HepG2 (cell line): Measurements from ENCODE around the gene ADGRD1. TPM values are rescaled to one million over a fixed set of nuclear protein-coding genes. Genes with fewer than 3 reads are reported as not detected.

ENCODE experiments used
- ATAC-seq: fragments of 200-7000 bp; cut with Tn5 transposase; 3 replicates; pipeline ENCODE4 v1.9.1; 2020; ENCODE audit warnings: mild to moderate bottlenecking, moderate library complexity
- BruUV-seq: library from RNA; stranded (reverse); fragments of 400-500 nt; replicated peaks from 2 replicates; lab custom pipeline; 2021; lab: Mats Ljungman, UMichigan
- CTCF ChIA-PET: fragments of 300-600 bp; formaldehyde crosslinking; extraction: SDS; loops from one replicate; lab custom pipeline; 2021; ENCODE audit warnings: low total read pairs, inconsistent platforms, low intra/inter-chr PET ratio; lab: Yijun Ruan, JAX
- POLR2A ChIA-PET: fragments of 350-600 bp; sonication (Branson Sonifier 250); formaldehyde crosslinking; loops from one replicate; lab custom pipeline; 2020; ENCODE audit warnings: antibody characterized with exemption, inconsistent platforms; lab: Yijun Ruan, JAX
- DNase-seq: peaks from one replicate; pipeline ENCODE4 v3.0.0-alpha.2; 2015; ENCODE audit warnings: low spot score
- FAIRE-seq: peaks from 3 replicates; lab custom pipeline; 2011; peaks lifted over from hg19 to GRCh38; lab: Jason Lieb, UNC
- H2AFZ ChIP-seq: one replicate; pipeline ENCODE4 v1.6.1; 2011; ENCODE audit warnings: low read length, inconsistent platforms
- H3K27ac ChIP-seq: fragments of 300-600 bp; 3 replicates; pipeline ENCODE4 v1.8.0; 2011; ENCODE audit warnings: mixed run types, mild to moderate bottlenecking, mixed read lengths, low read length, inconsistent platforms; ENCODE audit not compliant: insufficient read depth; ENCODE audit errors: extremely low read length
- H3K27me3 ChIP-seq, 2 experiments: fragments of 200-600 bp in 1 of 2; 2 replicates in 1 of 2; 3 replicates in 1 of 2; pipeline versions ENCODE4 v1.6.0 to v1.8.0; 2011; ENCODE audit warnings: low read length in 2 of 2, mild to moderate bottlenecking in 2 of 2, moderate library complexity in 2 of 2, inconsistent platforms in 1 of 2; ENCODE audit not compliant: insufficient read depth in 2 of 2, control insufficient read depth in 1 of 2
- H3K36me3 ChIP-seq, 2 experiments: fragments of 200-600 bp in 1 of 2; replicated peaks in 1 of 2; 2 replicates in 1 of 2; 3 replicates in 1 of 2; pipeline versions ENCODE4 v1.5.1 to v1.8.0; 2011; ENCODE audit warnings: low read length in 2 of 2, inconsistent platforms in 1 of 2; ENCODE audit not compliant: insufficient read depth in 2 of 2, control insufficient read depth in 1 of 2
- H3K4me1 ChIP-seq: 2 replicates; pipeline ENCODE4 v1.5.1; 2012; ENCODE audit warnings: low read length, inconsistent platforms; ENCODE audit not compliant: insufficient read depth
- H3K4me2 ChIP-seq: 2 replicates; pipeline ENCODE4 v1.6.0; 2011; ENCODE audit warnings: low read depth, low read length, inconsistent platforms
- H3K4me3 ChIP-seq, 3 experiments: fragments of 200-600 bp in 1 of 3; sonication (generic), shearing (Covaris generic) in 1 of 3; replicated peaks in 1 of 3; 2 replicates each; pipeline ENCODE4 v1.5.1; 2011 to 2016; ENCODE audit warnings: low read length in 3 of 3, inconsistent platforms in 2 of 3, low read depth in 2 of 3, mild to moderate bottlenecking in 2 of 3, control low read depth in 1 of 3, mixed read lengths in 1 of 3; ENCODE audit not compliant: insufficient read depth in 1 of 3
- H3K79me2 ChIP-seq: one replicate; pipeline ENCODE4 v1.6.1; 2011; ENCODE audit warnings: low read length, inconsistent platforms; ENCODE audit not compliant: insufficient read depth
- H3K9ac ChIP-seq: 2 replicates; pipeline ENCODE4 v1.6.0; 2011; ENCODE audit warnings: mild to moderate bottlenecking, low read depth, low read length, inconsistent platforms; ENCODE audit not compliant: insufficient read depth
- H3K9me3 ChIP-seq: 2 replicates; pipeline ENCODE4 v1.5.1; 2012; ENCODE audit warnings: mild to moderate bottlenecking, low read length
- H4K20me1 ChIP-seq: 2 replicates; pipeline ENCODE4 v1.6.0; 2011; ENCODE audit warnings: inconsistent platforms, mild to moderate bottlenecking, low read length, moderate library complexity; ENCODE audit not compliant: insufficient read depth
- HNRNPLL ChIP-seq: fragments of 200-400 bp; formaldehyde crosslinking; IDR thresholded peaks from 2 replicates; pipeline ENCODE4 v1.6.1; 2017; ENCODE audit warnings: mild to moderate bottlenecking, low read depth, low read length; ENCODE audit not compliant: poor library complexity, severe bottlenecking
- KDM5B ChIP-seq: sonication (generic); formaldehyde crosslinking; IDR thresholded peaks from 2 replicates; pipeline ENCODE4 v1.4.0; 2020; ENCODE audit warnings: missing genetic modification reagents, mild to moderate bottlenecking, borderline replicate concordance
- NFE2L1 ChIP-seq: sonication (generic); formaldehyde crosslinking; IDR thresholded peaks from 2 replicates; pipeline ENCODE4 v1.4.0; 2020; ENCODE audit warnings: missing genetic modification reagents, mild to moderate bottlenecking, borderline replicate concordance
- NFKB2 ChIP-seq: sonication (generic); formaldehyde crosslinking; IDR thresholded peaks from 2 replicates; pipeline ENCODE4 v1.4.0; 2020; ENCODE audit warnings: missing genetic modification reagents, borderline replicate concordance
- ONECUT2 ChIP-seq: sonication (generic); formaldehyde crosslinking; IDR thresholded peaks from 2 replicates; pipeline ENCODE4 v1.4.0; 2020; ENCODE audit warnings: missing genetic modification reagents
- RORA ChIP-seq: sonication (generic); formaldehyde crosslinking; IDR thresholded peaks from 2 replicates; pipeline ENCODE4 v1.5.0; 2020; ENCODE audit warnings: mild to moderate bottlenecking, missing genetic modification reagents, moderate library complexity
- TAF15 ChIP-seq: fragments of 200-400 bp; formaldehyde crosslinking; IDR thresholded peaks from one replicate; pipeline ENCODE4 v1.6.1; 2018; ENCODE audit warnings: mild to moderate bottlenecking, low read depth, low read length; ENCODE audit not compliant: poor library complexity, severe bottlenecking
- THYN1 ChIP-seq: sonication (generic); formaldehyde crosslinking; IDR thresholded peaks from 2 replicates; pipeline ENCODE4 v1.8.1; 2023; ENCODE audit warnings: low read depth, mild to moderate bottlenecking, moderate library complexity, missing genetic modification reagents, borderline replicate concordance
- ZNF143 ChIP-seq: sonication (generic); formaldehyde crosslinking; IDR thresholded peaks from 2 replicates; pipeline ENCODE4 v1.4.0; 2020; ENCODE audit warnings: missing genetic modification reagents
- ZNF180 ChIP-seq: sonication (generic); formaldehyde crosslinking; IDR thresholded peaks from 2 replicates; pipeline ENCODE4 v1.4.0; 2020; ENCODE audit warnings: low read depth, missing genetic modification reagents, borderline replicate concordance
- ZNF205 ChIP-seq: IDR thresholded peaks from 2 replicates; pipeline ENCODE4 v1.6.1; 2018; ENCODE audit warnings: missing biosample characterization, missing genetic modification reagents
- ZNF263 ChIP-seq: sonication (generic); formaldehyde crosslinking; IDR thresholded peaks from 2 replicates; pipeline ENCODE4 v1.4.0; 2020; ENCODE audit warnings: missing genetic modification reagents
- ZNF33B ChIP-seq: sonication (generic); formaldehyde crosslinking; IDR thresholded peaks from 2 replicates; pipeline ENCODE4 v1.5.1; 2020; ENCODE audit warnings: mild to moderate bottlenecking, missing genetic modification reagents
- ZNF451 ChIP-seq: sonication (generic); formaldehyde crosslinking; IDR thresholded peaks from 2 replicates; pipeline ENCODE4 v1.5.0; 2020; ENCODE audit warnings: mild to moderate bottlenecking, missing genetic modification reagents
- ZNF605 ChIP-seq: sonication (generic); formaldehyde crosslinking; IDR thresholded peaks from 2 replicates; pipeline ENCODE4 v1.8.0; 2022; ENCODE audit warnings: mild to moderate bottlenecking, missing genetic modification reagents
- ZSCAN25 ChIP-seq: sonication (generic); formaldehyde crosslinking; IDR thresholded peaks from 2 replicates; pipeline ENCODE4 v1.8.0; 2022; ENCODE audit warnings: mild to moderate bottlenecking, missing genetic modification reagents
- WGBS: methylation state at CpG from one replicate; pipeline ENCODE4 v1.1.6; 2017; ENCODE audit warnings: low lambda C conversion rate; 5-methylcytosine and 5-hydroxymethylcytosine counted together
- in situ Hi-C: cut with HindIII; loops from 2 replicates; pipeline ENCODE4 v1.10.0; 2017; ENCODE audit warnings: low pct_unique_long_range_greater_than_20kb; ENCODE audit not compliant: extremely low pct_ligation_motif_present
- intact Hi-C: fragments of 100-400 bp; cut with micrococcal nuclease; formaldehyde crosslinking; loops from one replicate; pipeline ENCODE4 v1.10.0; 2022; ENCODE audit not compliant: unreplicated experiment
- polyA plus RNA-seq, 8 experiments: library from polyadenylated mRNA; depleted of rRNA in 3 of 8; stranded (reverse) in 7 of 8; unstranded in 1 of 8; fragments of >200 nt; fragmentation: Illumina TruSeq in 4 of 8; extraction: Trizol in 4 of 8; gene quantifications; 2 replicates each; pipeline versions ENCODE4 v1.2.1 to v1.2.3, GENCODE V29; 2011 to 2016; ENCODE audit warnings: low read depth in 4 of 8, missing spikeins in 1 of 8, mixed read lengths in 1 of 8; ENCODE audit not compliant: insufficient read depth in 1 of 8
- total RNA-seq, 5 experiments: library from RNA; depleted of rRNA; stranded (reverse); fragments of >200 nt; fragmentation: Illumina TruSeq; extraction: Trizol; gene quantifications; 2 replicates each; pipeline ENCODE4 v1.2.3, GENCODE V29; 2016; ENCODE audit warnings: low read depth in 1 of 5
- TF ChIP-seq, protein P1 (sequence below): sonication (generic); formaldehyde crosslinking; IDR thresholded peaks from 2 replicates; pipeline ENCODE4 v1.9.0; 2022; ENCODE audit warnings: low read depth, missing genetic modification reagents
- TF ChIP-seq, protein P2 (sequence below): sonication (generic); formaldehyde crosslinking; conservative IDR thresholded peaks from 2 replicates; pipeline ENCODE4 v1.4.0; 2020; ENCODE audit warnings: missing genetic modification reagents

Gene ADGRD1
- total and polyA plus RNA-seq, 2 of the 13 experiments (the other 11 are each of a cell fraction or from before 2014, with no cell fraction given): 0.46 to 12.4 TPM

DNA sequence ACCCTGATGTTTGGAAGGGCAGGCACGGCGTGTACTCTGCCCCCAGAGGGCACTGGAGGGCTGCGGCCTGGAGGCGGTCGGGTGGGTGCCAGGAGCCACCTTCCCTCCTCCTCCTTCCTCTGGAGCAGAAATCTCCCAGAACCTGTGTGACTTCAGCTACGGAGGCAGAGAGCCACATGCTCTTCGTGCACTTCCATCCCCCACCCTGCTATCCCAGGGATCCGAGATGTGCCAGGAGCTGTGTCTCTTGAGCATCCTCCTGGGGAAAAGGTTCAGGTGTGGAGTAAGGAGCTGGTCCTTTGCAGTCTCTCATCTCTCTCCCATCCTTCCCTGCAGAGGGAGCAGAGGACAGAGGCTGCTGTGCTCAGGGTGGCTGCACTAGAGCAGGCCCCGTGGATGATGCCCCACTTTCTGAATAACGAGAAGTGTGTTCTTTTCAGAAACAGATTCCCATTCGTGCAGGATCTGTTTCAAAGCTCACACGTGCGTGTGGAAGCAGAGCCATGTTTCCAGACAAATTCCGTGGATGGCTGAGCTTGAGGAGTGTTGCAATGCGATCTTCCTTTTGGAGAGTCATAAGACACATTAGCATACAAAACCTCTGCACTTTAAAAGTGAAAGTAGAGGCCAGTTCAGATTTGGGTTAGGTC is 162.9 kb downstream of the ADGRD1 start (continued):
- TF ChIP-seq, protein P1, sequence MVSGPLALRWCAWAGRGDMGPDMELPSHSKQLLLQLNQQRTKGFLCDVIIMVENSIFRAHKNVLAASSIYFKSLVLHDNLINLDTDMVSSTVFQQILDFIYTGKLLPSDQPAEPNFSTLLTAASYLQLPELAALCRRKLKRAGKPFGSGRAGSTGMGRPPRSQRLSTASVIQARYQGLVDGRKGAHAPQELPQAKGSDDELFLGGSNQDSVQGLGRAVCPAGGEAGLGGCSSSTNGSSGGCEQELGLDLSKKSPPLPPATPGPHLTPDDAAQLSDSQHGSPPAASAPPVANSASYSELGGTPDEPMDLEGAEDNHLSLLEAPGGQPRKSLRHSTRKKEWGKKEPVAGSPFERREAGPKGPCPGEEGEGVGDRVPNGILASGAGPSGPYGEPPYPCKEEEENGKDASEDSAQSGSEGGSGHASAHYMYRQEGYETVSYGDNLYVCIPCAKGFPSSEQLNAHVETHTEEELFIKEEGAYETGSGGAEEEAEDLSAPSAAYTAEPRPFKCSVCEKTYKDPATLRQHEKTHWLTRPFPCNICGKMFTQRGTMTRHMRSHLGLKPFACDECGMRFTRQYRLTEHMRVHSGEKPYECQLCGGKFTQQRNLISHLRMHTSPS (CRISPR knock-in tag): no peak
- TF ChIP-seq THYN1 (CRISPR knock-in tag) (no peak), ONECUT2 (CRISPR knock-in tag) (no peak)

DNA sequence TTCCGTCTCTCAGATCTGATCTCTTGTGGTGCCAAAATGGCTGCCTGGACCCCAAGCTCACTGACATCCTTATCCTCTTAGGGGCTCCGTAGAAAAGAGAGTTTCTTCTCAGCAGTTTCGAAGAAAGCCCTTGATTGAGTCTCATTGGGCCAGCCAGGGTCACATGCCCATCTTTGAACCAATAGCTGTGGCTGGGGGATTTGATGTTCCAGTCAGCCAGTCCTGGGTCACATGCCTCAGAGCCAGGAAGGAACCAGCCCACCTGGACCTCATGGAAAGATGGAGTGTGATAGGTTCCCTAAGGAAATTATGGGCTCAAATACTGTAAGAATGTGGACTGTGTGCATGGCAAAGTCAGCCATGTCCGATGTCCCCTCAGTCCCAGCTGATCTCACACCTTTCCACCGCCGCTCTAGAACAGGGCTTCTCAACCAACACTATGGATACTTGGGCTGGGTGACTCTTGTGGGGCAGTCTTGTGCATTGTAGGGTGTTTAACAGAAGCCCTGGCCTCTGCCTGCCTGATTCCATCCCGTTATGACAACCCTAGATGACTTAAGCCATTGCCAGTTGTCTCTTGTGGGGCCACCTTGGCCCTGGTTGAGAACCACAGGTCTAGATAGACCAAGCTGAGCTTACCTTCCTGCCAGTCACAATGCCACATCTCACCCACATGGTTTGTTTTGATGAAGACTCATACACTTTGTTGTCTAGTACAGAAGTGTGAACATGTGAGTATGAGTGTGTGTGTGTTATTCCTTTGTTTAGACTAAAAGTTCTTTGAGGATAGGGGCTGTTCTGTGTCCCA is 163.9 kb downstream of the ADGRD1 start:
- DNase-seq (no peak), FAIRE-seq (no peak), ATAC-seq (no peak)
- Histone ChIP-seq H3K27me3 (no peaks in the 10 kb centered on the region), H3K27ac (no peak overlapping the region), H3K4me1 (0 out of 2 replicates have a peak, but pooled peaks cover 6% of the 10 kb centered on the region), H4K20me1 (no peaks in the 10 kb centered on the region), H3K9ac (no peak overlapping the region), H3K4me2 (no peak overlapping the region), H2AFZ (no peak overlapping the region), H3K36me3 (no peaks in the 10 kb centered on the region), H3K4me3 (no peak overlapping the region), H3K79me2 (no peaks in the 10 kb centered on the region), H3K9me3 (no peaks in the 10 kb centered on the region)
- POLR2A ChIA-PET: no interaction called here
- WGBS: 90% methylated on average over 7 of the region's 7 CpGs
- in situ Hi-C loops (loop anchor here (25.0 kb wide), 1 partner anchor 720 kb away; the partner anchor contains the start of gene MMP17), intact Hi-C loops (no loop called here)
- no TSS peak for BruUV-seq
- TF ChIP-seq RORA (CRISPR knock-in tag) (no peak), ZNF451 (CRISPR knock-in tag) (no peak), NFKB2 (CRISPR knock-in tag) (no peak), TAF15 (no peak), KDM5B (CRISPR knock-in tag) (no peak), ZNF33B (CRISPR knock-in tag) (no peak), ZNF263 (CRISPR knock-in tag) (no peak), ZNF205 (CRISPR knock-in tag) (no peak), ZNF143 (no peak), HNRNPLL (no peak), NFE2L1 (CRISPR knock-in tag) (no peak), ZNF605 (CRISPR knock-in tag) (no peak), ZNF180 (no peak), ZSCAN25 (no peak)
- TF ChIP-seq, protein P2, sequence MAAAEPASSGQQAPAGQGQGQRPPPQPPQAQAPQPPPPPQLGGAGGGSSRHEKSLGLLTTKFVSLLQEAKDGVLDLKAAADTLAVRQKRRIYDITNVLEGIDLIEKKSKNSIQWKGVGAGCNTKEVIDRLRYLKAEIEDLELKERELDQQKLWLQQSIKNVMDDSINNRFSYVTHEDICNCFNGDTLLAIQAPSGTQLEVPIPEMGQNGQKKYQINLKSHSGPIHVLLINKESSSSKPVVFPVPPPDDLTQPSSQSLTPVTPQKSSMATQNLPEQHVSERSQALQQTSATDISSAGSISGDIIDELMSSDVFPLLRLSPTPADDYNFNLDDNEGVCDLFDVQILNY: no peak
- CTCF ChIA-PET: no interaction called here
